ENCODE results near the gene RIN3. TPM values are rescaled to one million over a fixed set of nuclear protein-coding genes. Genes with fewer than 3 reads are reported as not detected.

The RIN3 gene
- total and polyA plus RNA-seq, 2 of the 4 experiments (the other 2 are of a cell fraction): 2.5 to 11.1 TPM

- Histone ChIP-seq H3K4me2 (ENCODE audit: low read depth, low read length) (no peak overlapping the region), H3K9ac (ENCODE audit: low read depth, low read length) (no peak overlapping the region), H3K9me1 (ENCODE audit: insufficient read depth, low read length) (peaks cover 15% of the 10 kb centered on the region), H3K56ac (ENCODE audit: extremely low read depth, insufficient read depth, low read length) (no peak overlapping the region), H3K4me3 (ENCODE audit: insufficient read depth, low read depth, low read length) (no peak overlapping the region), H3K23ac (ENCODE audit: low read depth, low read length) (peak overlapping the region; percentile 64; the same call in 1 of the 2 replicates), H3K18ac (ENCODE audit: low read depth, low read length) (no peak overlapping the region), H2AK9ac (replicated peaks; ENCODE audit: low read depth, low read length, poor library complexity) (no peak overlapping the region), H3K36me3 (ENCODE audit: control insufficient read depth, insufficient read depth, low read length) (no peaks in the 10 kb centered on the region), H2AK5ac (ENCODE audit: low read depth, low read length) (peak overlapping the region; percentile 60; the same call in 1 of the 2 replicates), H2BK120ac (ENCODE audit: low read depth, low read length) (peak overlapping the region; percentile 73; the same call in 1 of the 2 replicates), H3K9me3 (ENCODE audit: control insufficient read depth, insufficient read depth, low read length) (no peaks in the 10 kb centered on the region), H2BK20ac (ENCODE audit: low read depth, low read length) (peak overlapping the region; percentile 49; the same call in 1 of the 2 replicates), H4K20me1 (ENCODE audit: insufficient read depth, low read length) (no peaks in the 10 kb centered on the region), H3K14ac (replicated peaks; ENCODE audit: low read depth, low read length) (peak overlapping the region; percentile 78), H3K27me3 (ENCODE audit: control insufficient read depth, insufficient read depth, low read length) (no peaks in the 10 kb centered on the region), H4K5ac (ENCODE audit: low read depth, low read length) (peak overlapping the region; percentile 27; the same call in 1 of the 2 replicates), H3K4me1 (ENCODE audit: control insufficient read depth, insufficient read depth, low read length) (peaks cover 13% of the 10 kb centered on the region; the same call in 1 of the 2 replicates), H3K4ac (ENCODE audit: low read depth, low read length) (peak overlapping the region; percentile 68; the same call in 1 of the 2 replicates), H3K27ac (ENCODE audit: insufficient read depth, low read length) (no peak overlapping the region), H2AFZ (replicated peaks; ENCODE audit: low read length, poor library complexity) (peak overlapping the region; percentile 84), H2BK5ac (ENCODE audit: low read depth, low read length, poor library complexity, severe bottlenecking) (no peak overlapping the region), H4K8ac (ENCODE audit: low read depth in 2 of 2, low read length in 2 of 2) (peak overlapping the region in 1 of 2 experiments; percentile 81; a peak in 3 of 4 replicates), H4K91ac (ENCODE audit: insufficient read depth, low read depth, low read length) (no peak overlapping the region), H3K79me1 (ENCODE audit: low read depth in 1 of 2, low read length in 2 of 2) (no peaks in the 10 kb centered on the region), H2BK15ac (ENCODE audit: low read depth, low read length) (peak overlapping the region; percentile 15; the same call in 1 of the 3 replicates)
- TF ChIP-seq ELK1 (IDR thresholded peaks at IDR 0.05; ENCODE audit: borderline replicate concordance, low read depth, low read length): no peak
- no peak for TF ChIP-seq CHD1 (IDR thresholded peaks at IDR 0.05; ENCODE audit: low read depth, low read length)
- no peak for TF ChIP-seq RCOR1 (IDR thresholded peaks at IDR 0.05; ENCODE audit: insufficient replicate concordance, low read length)
- no peak for TF ChIP-seq RFX5 (IDR thresholded peaks at IDR 0.05; ENCODE audit: low read depth, low read length)
- TF ChIP-seq CEBPB (IDR thresholded peaks at IDR 0.05; ENCODE audit: low read depth, low read length): no peak
- TF ChIP-seq SMC3 (IDR thresholded peaks at IDR 0.05; ENCODE audit: low read depth, low read length): no peak
- no peak for TF ChIP-seq CTCF (conservative IDR thresholded peaks at IDR 0.05; ENCODE audit: low read depth, low read length)
- no peak for TF ChIP-seq MXI1 (IDR thresholded peaks at IDR 0.05; ENCODE audit: borderline replicate concordance, low read depth, low read length)
- TF ChIP-seq RAD21 (IDR thresholded peaks at IDR 0.05; ENCODE audit: low read length): no peak
- TF ChIP-seq USF2 (IDR thresholded peaks at IDR 0.05; ENCODE audit: low read depth, low read length): no peak
- CTCF ChIA-PET: interaction anchor here (0.8 kb wide), 1 partner anchor 30 kb away, joined by 3 read pairs; no protein-coding TSS in a partner anchor
- POLR2A ChIA-PET (ENCODE audit: unreplicated experiment): no interaction called here
- 88% methylated on average over 11 of the region's 21 CpGs; no CpG with 5 or more reads in 1 of the 2 experiments for WGBS, 2 experiments (ENCODE audit: extremely low coverage in 2 of 2, insufficient read length in 1 of 2)
- in situ Hi-C loops (cut with MboI; ENCODE audit: low sequenced_read_pairs): no loop called here
- dilution Hi-C loops (cut with HindIII; ENCODE audit: low sequenced_read_pairs, unreplicated experiment): no loop called here
- DNase-seq (no peak), ATAC-seq (ENCODE audit: low read depth) (no peak)
- intact Hi-C loops (cut with micrococcal nuclease): no loop called here
- BruUV-seq (replicated peaks): no TSS peak
These were observed 24.0 kb upstream of the RIN3 start for GRCh38 chr14:92489394-92490238.
